ENCODE results near the gene MAPK4.

- TF ChIP-seq, protein P1, sequence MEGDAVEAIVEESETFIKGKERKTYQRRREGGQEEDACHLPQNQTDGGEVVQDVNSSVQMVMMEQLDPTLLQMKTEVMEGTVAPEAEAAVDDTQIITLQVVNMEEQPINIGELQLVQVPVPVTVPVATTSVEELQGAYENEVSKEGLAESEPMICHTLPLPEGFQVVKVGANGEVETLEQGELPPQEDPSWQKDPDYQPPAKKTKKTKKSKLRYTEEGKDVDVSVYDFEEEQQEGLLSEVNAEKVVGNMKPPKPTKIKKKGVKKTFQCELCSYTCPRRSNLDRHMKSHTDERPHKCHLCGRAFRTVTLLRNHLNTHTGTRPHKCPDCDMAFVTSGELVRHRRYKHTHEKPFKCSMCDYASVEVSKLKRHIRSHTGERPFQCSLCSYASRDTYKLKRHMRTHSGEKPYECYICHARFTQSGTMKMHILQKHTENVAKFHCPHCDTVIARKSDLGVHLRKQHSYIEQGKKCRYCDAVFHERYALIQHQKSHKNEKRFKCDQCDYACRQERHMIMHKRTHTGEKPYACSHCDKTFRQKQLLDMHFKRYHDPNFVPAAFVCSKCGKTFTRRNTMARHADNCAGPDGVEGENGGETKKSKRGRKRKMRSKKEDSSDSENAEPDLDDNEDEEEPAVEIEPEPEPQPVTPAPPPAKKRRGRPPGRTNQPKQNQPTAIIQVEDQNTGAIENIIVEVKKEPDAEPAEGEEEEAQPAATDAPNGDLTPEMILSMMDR (conservative IDR thresholded peaks at IDR 0.05; ENCODE audit: low read depth, low read length) = no peak
- TF ChIP-seq BHLHE40 (IDR thresholded peaks at IDR 0.05; ENCODE audit: low read depth, low read length) (no peak), POLR2A (IDR thresholded peaks at IDR 0.05; ENCODE audit: low read depth, low read length) (no peak), RFX5 (IDR thresholded peaks at IDR 0.05; ENCODE audit: low read depth, low read length) (no peak), RAD21 (IDR thresholded peaks at IDR 0.05; ENCODE audit: low read length) (no peak), FOS (IDR thresholded peaks at IDR 0.05; ENCODE audit: low read depth, low read length) (no peak), MAFK (IDR thresholded peaks at IDR 0.05; ENCODE audit: low read depth, low read length) (no peak)
- TF ChIP-seq, protein P2, sequence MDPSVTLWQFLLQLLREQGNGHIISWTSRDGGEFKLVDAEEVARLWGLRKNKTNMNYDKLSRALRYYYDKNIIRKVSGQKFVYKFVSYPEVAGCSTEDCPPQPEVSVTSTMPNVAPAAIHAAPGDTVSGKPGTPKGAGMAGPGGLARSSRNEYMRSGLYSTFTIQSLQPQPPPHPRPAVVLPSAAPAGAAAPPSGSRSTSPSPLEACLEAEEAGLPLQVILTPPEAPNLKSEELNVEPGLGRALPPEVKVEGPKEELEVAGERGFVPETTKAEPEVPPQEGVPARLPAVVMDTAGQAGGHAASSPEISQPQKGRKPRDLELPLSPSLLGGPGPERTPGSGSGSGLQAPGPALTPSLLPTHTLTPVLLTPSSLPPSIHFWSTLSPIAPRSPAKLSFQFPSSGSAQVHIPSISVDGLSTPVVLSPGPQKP (IDR thresholded peaks at IDR 0.05; ENCODE audit: borderline replicate concordance, low read depth, low read length) = no peak
Measured at GRCh38 chr18:50622865-50623393, 63.0 kb downstream of the MAPK4 start.
